ENCODE data around the gene CARD10. TPM values are rescaled to one million over a fixed set of nuclear protein-coding genes. Genes with fewer than 3 reads are reported as not detected.

The CARD10 gene
- polyA plus RNA-seq, 3 donors = 8.8 to 20.0 (median 10.0) TPM

GRCh38 chr22:37496651-37497050 is 22.6 kb downstream of the CARD10 start:
- H3K27ac ChIP-seq (ENCODE audit: low read depth, low read length) = no peak overlapping the region
- 83 to 91% (median 87%) methylated on average over 11 of the region's 11 CpGs for WGBS, 3 donors

DNA sequence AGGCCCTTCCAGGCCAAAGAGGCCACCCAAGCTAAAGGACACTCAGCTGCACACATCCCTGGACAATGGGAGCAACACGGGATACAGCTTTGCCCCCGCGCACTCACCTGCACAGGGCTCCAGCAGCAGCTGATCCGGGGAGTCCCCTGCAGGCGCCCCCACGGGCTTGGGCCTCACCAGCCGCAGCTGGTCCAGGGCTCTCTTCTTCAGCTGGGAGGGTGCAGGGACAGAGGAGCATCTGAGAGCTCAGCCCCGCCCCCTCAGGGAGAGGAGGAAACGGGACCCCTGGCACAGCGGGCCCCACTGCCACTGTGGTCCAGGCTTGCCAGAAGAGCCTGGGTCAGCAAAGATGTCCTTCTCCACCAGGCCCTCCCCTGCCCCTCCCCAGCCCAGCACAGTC is 25.2 kb downstream of the CARD10 start:
- 88 to 92% (median 90%) methylated on average over 8 to 10 of the region's 10 CpGs for WGBS, 3 donors
- no peak overlapping the region for H3K27ac ChIP-seq (ENCODE audit: low read depth, low read length)

DNA sequence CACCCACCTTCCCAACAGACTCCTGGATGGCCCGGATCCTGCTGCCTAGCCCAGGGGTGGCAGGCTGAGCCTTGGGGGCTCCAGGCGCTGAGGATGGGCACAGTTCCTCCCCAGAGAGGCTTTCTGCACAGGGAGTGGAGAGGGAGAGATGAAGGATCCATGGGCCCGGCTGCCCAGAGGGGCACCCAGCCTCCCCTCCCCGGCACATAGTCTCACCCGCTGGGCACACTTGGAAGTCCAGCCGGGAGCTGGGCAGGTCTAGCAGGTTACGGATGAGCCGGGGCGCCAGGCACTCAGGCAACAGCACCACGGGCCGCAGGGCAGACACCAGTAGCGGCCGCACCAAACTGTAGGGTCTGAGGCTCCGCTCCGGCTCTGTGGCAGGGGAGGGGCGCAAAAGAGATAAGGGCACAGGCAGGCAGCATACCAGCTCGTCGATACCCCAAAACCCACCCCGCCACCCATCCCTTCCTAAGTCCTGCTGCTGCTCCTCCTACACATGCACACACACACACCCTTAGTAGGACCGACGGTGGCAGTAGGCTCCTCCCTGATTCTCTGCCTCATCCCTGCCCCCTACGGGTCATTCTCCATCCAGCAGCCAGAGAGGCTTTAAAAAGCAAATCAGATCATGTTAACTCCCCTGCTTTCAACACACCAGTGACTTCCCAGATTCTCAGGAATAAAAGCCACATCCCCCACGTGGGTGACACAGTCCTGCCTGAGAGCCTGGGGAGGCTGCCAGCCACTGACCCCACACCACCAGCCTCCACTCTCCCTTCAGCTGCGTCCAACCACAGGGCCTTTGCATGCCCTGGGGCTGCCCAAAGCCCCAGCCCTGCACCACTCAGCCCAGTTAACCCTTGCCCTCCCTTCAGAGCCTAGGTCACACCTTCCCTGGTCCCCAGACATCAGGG is 26.5 kb downstream of the CARD10 start:
- WGBS, 3 donors = 72 to 76% (median 73%) methylated on average over 22 to 24 of the region's 24 CpGs
- H3K27ac ChIP-seq (ENCODE audit: low read depth, low read length) = no peak overlapping the region

DNA sequence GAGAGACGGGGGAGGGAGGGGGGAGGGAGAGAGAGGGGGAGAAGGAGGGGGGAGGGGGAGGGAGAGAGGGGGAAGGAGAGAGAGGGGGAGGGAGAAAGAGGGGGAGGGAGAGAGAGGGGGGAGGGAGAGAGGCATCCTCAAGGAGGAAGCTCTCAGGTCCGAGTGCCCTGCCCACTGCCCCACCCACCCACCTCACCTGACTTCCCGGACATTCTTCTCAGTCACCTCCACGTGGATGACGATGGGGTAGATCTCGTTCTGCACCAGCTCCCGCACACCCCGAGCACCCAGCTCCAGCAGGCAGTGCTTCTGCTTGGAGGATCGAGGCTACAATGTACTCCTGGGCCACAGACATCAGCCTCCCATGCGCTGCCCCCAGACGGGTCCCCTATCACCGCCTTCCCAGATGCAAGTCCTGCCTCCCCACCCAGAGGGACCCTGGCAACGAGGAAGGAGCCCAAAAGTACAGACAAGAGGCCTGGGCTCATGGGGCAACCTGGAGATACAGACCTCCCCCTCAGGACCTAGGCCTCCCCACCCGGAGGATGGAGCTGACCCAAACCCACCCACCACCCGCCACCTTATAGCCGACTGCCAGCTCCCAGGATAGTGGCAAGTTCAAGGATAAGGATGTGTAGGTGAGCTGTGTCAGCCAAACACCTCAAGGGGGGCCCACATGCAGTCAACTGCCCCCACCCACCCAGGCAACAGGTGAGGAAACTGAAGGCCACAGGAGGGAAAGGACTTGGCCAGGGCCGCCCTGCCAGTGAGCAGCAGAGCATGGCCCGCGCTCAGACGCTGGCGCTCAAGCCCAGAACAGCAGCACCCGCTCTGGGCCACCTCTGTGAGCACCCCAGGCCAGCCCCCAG is 27.4 kb downstream of the CARD10 start:
- WGBS, 3 donors = 79 to 94% (median 83%) methylated on average over 19 to 22 of the region's 22 CpGs
- no peak overlapping the region for H3K27ac ChIP-seq (ENCODE audit: low read depth, low read length)

- H3K27ac ChIP-seq (ENCODE audit: low read depth, low read length) = no peak overlapping the region
- 90 to 91% (median 91%) methylated on average over 16 of the region's 16 CpGs for whole genome bisulfite sequencing, 3 donors
Observed at GRCh38 chr22:37491106-37491505, 28.1 kb downstream of the CARD10 start.

DNA sequence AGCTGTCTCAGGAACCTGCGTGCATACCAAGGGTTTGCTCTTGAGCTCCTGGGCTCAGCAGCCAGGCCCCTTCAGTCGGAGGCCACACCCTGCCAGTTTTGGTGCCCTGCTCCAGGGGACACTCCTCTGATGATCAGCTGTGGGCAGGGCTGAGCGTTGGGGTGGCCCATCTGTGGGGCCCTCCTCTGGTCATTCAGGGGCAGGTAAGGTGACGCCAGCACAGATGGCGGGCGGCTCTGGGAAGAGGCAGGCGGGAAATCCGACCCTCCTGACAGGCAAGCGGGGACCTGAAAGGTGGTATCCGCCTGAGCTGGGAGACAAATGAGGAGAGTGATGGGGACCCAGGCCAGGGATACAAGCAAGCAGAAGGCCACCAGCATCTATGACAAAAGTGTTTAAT is 29.2 kb downstream of the CARD10 start:
- 93 to 95% (median 94%) methylated on average over 10 of the region's 10 CpGs for WGBS, 3 donors

GRCh38 chr22:37488337-37489135 is 30.7 kb downstream of the CARD10 start:
- H3K27ac ChIP-seq (ENCODE audit: low read depth, low read length) = no peak overlapping the region
- 62 to 79% (median 76%) methylated on average over 15 of the region's 15 CpGs for WGBS, 3 donors

More for the DNA sequence above, 29.2 kb downstream of the CARD10 start:
- H3K27ac ChIP-seq (ENCODE audit: low read depth, low read length) = no peak overlapping the region

- no peak overlapping the region for H3K27ac ChIP-seq (ENCODE audit: low read depth, low read length)
- 69 to 80% (median 71%) methylated on average over 4 of the region's 4 CpGs for WGBS, 3 donors
Observed at GRCh38 chr22:37487571-37487970, 31.6 kb downstream of the CARD10 start.

DNA sequence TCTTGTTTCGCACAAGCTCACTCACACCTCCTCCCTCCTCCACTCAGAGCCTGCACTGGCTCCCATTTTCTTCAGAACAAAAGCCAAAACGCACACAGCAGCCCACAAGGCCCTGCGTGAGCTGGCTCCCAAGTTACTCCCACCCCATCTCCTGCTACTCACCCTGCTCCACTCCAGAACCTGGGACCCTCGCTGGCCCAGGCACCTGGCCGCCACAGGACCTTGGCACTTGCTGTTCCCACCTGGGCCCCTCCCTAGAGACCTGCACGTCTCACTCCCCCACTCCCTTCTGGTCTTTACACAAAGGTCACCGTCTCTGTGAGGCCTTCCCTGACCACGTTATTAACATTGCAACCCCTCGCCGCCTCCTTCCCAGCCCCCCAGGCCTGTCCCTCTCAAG is 32.1 kb downstream of the CARD10 start:
- H3K27ac ChIP-seq (ENCODE audit: low read depth, low read length) = no peak overlapping the region
- 73 to 79% (median 79%) methylated on average over 10 of the region's 10 CpGs for WGBS, 3 donors

GRCh38 chr22:37486224-37486845 is 32.9 kb downstream of the CARD10 start, which contains the start of gene MFNG:
MFNG (minus strand) TSS chr22:37486384; CDS start chr22:37486177, 207 bp downstream.
- no peak within 1 kb of the TSS for H3K27ac ChIP-seq (ENCODE audit: low read depth, low read length)
- 3 to 5% (median 4%) methylated on average over 24 of the region's 24 CpGs for WGBS, 3 donors

DNA sequence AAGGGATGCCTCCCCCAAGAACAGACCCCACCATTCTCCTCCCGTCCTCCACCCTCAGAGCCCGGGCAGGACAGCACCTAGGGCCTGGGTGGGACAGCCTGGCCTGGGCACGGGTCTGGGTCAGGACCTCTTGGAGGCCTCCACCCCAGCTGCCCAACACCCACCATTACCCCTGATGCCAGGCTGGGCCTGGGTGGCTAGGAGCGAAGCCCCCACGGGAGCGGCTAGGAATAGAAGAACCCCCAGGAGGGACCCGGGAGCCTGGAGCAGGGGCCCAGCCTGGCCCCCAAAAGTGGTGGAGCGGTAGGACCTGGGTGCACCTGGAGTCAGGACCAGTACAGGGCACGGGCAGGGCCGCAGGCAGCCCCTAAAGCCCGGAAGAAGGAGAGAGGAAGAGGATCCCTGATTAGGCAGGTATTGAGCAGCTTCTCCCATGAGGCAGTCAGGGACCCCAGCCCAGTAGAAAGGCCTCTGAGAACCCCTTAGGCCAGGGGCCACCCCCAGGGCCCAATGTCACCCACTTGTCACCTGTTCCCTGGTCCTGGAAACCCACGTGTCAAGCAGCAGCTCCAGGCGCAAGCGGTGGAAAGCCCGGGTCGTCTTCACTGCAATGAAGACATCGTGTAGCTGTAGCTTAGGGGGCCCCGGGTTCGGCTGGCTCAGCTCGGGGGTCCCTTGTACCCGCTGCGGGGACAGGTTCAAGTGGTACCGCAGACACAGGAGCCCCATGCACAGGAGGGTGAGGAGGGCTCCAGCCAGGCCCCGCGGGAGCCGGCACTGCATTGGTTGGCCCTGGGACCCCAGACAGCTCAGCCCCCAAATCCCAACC is 33.6 kb downstream of the CARD10 start:
- no peak overlapping the region for H3K27ac ChIP-seq (ENCODE audit: low read depth, low read length)
- 29 to 63% (median 31%) methylated on average over 25 to 26 of the region's 26 CpGs for WGBS, 3 donors

DNA sequence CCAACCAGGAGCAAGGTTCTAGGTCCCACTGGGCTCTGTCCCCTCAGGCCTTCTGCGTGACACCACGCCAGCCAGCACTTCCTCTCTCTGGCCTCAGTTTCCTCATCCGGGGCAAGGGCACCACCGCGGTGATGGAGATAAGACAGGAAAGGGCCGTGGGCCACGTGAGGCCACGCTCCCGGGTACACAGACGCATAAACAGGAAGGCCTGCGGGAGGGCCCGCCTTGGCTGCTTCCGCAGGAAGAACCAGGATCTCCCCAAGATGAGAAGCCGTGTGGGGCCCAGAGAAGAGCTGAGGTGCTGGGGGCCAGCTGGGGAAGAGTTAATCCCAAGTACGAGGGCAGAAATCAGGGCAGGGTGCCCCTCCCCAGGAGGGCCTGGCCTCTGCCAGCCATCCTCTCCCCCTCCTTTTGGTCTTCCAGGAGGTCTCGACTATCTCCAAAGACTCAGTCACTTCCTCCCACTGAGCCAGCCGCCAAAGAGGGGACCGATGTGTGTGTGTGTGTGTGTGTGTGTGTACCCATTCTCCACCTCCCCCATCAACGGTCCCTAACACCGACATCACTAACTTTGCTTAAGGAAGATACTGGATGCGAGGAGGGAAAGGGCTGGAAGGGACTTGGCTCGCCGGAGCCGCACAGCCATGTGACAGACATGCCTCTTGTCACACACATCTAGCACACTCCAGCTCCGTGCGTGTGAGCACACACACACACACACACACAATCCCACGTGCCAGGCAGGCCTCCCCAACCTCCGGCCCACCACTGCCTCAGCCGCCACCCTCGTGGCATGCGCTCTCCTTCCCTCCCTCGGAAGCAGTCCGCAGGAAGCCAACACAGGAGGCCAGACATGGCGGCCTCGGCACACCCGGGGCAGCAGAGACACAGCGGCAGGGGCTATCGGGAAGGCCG is 34.5 kb downstream of the CARD10 start:
- WGBS, 3 donors = 35 to 76% (median 42%) methylated on average over 36 to 39 of the region's 39 CpGs
- no peak overlapping the region for H3K27ac ChIP-seq (ENCODE audit: low read depth, low read length)

GRCh38 chr22:37483050-37483449 is 36.2 kb downstream of the CARD10 start:
- no peak overlapping the region for H3K27ac ChIP-seq (ENCODE audit: low read depth, low read length)
- 71 to 84% (median 74%) methylated on average over 9 to 13 of the region's 13 CpGs for WGBS, 3 donors

DNA sequence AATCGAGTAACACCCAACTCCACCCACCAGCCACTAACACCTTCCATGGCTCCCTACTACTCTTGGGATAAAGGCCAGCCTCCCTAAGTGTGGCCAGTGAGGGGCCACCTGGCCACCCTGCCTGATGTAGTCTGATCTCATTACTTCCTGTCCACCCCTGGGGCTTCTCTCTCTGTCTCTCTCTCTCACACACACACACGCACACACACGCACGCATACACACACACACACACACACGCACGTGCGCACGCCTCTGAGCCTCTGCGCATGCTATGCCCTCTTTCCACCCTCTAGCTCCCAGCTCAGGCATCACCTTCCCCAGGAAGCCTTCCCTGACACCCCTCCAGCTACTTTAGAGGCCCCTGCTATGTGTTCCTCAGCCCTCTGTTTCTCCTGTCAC is 37.0 kb downstream of the CARD10 start:
- 80 to 85% (median 82%) methylated on average over 9 of the region's 9 CpGs for WGBS, 3 donors
- H3K27ac ChIP-seq (ENCODE audit: low read depth, low read length) = no peak overlapping the region

DNA sequence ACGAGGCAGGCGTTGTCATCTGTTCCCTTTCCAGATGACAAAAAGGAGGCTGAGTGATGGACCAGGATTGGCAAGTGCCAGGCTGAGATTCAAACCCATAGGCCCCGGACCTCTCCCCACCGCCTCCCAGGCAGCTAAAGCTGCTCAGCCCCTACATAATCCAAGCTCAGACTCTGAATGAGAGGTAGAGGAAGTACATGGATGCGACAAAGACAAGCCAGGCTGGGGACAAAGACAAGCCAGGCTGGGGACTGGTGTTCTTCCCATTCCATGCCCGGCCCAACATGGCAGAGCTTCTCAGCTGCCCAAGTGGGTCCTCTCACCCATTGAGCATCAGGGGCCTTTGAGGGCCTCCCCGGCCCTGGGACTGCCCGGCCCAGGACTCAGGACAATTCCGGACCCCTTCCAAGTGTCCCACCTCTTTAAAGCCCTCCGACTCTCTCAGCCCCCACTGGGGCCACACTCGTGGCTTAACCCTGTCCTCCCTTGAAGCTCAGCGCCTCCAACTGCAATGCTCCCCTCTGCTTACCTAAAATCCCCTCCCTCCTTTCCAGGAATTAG is 37.8 kb downstream of the CARD10 start:
- WGBS, 3 donors = 77 to 87% (median 86%) methylated on average over 12 of the region's 12 CpGs
- no peak overlapping the region for H3K27ac ChIP-seq (ENCODE audit: low read depth, low read length)
